IPS-11a (cell line): Measurements from ENCODE around the gene TRPV2.

ENCODE experiments used
- H3K4me3 ChIP-seq: one replicate; pipeline ENCODE4 v1.5.1; 2013; ENCODE audit warnings: low read depth, low read length, control low read depth

Gene TRPV2

GRCh38 chr17:16406742-16407674 lies 8.4 kb upstream of the TRPV2 start:
- peak overlapping the region; percentile 48 for H3K4me3 ChIP-seq

DNA sequence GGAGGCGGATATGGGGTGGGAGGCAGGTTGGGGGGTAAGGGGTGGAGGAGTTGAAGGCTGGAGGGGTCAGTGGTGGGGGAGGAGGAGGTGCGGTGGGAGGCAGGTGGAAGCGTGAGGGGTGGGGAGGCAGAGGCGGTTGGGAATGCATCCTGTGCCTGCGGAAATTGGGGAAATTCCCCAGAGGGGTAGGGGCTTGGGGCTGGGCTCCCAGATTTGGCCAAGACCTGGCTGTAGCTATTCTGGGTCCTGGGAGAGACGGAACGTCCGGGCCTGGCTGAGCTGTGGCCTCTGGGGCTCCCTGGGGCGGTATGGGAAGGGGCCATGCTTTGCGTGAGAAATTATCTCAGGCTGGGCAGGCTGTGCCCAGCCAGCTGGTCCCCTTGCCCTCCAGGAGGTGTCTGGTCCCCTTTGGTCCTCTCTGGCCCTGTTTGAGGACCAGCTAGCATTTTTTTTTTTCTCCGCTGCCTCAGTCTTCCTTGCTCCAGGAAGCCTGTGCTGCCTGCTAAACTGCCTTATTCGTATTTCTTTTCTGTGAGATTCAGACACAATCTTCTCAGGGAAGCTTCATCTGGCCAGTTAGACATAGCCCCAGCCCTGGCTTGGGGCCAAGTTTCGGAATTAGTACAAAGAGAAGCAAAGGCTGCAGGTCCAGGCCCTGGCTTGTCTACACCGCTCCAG lies 7.3 kb upstream of the TRPV2 start:
- no peak overlapping the region for H3K4me3 ChIP-seq

DNA sequence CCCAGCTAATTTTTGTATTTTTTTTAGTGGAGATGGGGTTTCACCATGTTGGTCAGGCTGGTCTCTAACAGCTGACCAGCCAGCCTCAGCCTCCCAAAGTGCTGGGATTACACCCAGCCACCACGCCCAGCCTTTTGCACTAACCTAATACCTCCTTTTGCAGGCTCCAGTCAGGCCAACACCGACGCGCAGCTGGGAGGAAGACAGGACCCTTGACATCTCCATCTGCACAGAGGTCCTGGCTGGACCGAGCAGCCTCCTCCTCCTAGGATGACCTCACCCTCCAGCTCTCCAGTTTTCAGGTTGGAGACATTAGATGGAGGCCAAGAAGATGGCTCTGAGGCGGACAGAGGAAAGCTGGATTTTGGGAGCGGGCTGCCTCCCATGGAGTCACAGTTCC lies 2.0 kb downstream of the TRPV2 start:
- no peak overlapping the region for H3K4me3 ChIP-seq

- no peak overlapping the region for H3K4me3 ChIP-seq
Observed at GRCh38 chr17:16417896-16418684, 2.7 kb downstream of the TRPV2 start.

DNA sequence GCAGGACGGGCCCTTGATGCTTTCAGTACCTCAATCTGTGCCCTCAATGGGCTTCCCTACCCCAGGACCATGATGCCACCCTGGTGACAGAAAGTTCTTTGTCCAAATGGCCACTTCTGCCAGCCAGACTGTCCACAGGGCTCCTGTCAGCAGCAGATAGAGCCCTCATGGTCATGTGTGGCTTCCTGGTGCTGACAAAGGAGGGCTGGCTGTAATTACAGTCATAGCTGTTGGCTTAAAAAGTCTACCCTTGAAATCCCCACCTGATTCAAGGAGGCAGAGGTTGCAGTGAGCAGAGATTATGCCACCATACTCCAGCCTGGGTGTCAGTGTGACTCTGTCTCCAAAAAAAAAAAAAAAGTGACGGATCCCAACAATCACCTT lies 3.3 kb downstream of the TRPV2 start:
- no peak overlapping the region for H3K4me3 ChIP-seq

DNA sequence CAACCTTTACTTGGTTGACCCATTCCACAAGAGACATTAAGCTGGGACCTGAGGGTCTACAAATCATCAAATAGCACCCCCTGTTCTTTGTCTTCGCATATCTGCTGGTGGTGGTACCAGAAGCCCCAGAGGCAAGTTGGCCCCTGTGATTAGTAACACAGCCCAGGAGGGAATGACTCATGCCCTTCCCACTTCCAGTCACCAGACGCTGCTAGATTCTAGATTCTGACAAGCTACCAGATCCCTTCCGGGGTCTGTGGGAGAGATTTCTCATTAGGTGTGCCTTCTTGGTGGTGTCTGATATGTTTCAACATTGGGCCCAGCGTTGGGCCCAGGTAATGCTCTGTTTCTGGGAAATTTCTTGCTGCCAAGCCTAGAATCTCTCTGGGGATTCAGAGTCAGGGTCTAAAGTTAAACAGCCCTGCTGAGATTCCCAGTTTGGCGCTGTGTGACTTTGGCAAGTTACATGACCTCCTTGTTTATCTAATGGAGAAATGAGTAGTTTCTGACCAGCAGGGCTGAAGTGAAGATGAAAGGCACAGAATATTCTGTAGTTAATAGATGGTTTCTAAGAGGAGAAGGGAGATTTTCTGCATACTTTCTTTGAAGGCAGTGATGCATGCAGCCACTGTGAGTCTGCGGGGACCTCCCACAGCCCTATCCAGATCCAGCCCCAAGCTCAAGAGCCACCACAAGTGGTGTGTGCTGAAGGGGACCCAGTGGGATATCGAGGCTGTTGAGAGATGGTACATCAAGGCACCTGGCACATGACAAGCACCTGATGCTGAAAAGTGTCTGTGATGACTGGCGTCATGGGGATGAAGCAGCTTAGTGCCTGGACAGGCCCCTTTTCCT lies 3.9 kb downstream of the TRPV2 start:
- H3K4me3 ChIP-seq = no peak overlapping the region

GRCh38 chr17:16419929-16420271 lies 4.5 kb downstream of the TRPV2 start:
- H3K4me3 ChIP-seq = no peak overlapping the region

GRCh38 chr17:16422416-16422815 lies 7.0 kb downstream of the TRPV2 start:
- H3K4me3 ChIP-seq = no peak overlapping the region

DNA sequence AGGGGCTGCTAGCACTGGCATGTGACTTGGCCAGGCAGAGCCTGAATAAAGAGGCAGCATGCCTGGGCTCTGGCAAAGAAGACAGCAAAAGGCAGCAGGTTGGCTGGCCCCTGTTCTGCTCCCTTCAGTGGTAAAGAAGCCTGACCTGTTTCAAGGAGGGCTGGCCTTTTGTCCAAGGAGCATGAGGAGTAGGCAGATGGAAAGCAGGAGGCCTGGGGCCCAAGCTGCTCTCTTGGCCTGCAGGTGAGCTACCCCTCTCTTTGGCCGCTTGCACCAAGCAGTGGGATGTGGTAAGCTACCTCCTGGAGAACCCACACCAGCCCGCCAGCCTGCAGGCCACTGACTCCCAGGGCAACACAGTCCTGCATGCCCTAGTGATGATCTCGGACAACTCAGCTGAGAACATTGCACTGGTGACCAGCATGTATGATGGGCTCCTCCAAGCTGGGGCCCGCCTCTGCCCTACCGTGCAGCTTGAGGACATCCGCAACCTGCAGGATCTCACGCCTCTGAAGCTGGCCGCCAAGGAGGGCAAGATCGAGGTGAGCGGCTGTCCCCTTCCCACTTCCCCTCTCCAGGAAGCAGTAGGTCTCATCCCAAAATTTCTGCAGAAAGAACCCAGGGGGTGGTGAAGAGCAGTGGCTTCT lies 8.0 kb downstream of the TRPV2 start:
- no peak overlapping the region for H3K4me3 ChIP-seq

- no peak overlapping the region for H3K4me3 ChIP-seq
Observed at GRCh38 chr17:16425202-16425601, 9.8 kb downstream of the TRPV2 start.

DNA sequence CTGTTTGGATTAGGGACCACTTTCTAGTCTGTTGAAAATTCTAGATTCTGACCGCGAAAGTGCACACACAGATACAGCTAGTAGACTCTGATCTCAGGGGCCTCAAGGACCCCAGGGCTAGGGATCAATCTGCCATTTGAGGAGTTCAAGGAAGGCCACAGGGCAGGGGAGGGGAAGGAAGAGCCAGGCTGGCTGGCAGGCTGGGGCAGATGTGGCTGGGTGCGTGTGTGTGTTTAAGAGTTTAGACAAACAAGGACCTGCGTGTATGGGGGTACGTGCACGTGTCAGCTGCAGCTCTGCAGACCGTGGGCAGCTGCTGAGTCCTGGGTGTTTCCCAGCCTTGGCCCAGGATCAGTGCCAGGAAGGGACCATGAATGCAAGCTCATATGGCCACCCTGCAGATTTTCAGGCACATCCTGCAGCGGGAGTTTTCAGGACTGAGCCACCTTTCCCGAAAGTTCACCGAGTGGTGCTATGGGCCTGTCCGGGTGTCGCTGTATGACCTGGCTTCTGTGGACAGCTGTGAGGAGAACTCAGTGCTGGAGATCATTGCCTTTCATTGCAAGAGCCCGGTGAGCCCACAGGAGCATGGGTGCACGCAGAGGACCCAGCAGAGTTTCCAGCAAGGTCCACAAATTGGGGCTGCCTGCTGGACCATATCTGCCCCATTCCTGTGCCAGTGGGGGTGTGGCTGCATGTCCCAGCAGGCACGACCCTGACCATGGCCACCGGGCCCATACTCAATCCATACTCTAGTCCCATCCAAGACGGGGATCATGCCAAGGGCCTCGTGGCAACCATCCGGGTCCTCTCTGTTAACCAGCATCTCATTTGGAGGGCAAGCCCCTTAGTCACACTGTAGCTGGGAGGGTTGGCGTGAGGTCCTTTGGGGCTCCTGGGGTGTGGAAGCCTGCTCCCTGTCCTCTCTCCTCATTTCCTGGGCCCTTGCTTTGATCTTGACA lies 10.6 kb downstream of the TRPV2 start:
- no peak overlapping the region for H3K4me3 ChIP-seq

DNA sequence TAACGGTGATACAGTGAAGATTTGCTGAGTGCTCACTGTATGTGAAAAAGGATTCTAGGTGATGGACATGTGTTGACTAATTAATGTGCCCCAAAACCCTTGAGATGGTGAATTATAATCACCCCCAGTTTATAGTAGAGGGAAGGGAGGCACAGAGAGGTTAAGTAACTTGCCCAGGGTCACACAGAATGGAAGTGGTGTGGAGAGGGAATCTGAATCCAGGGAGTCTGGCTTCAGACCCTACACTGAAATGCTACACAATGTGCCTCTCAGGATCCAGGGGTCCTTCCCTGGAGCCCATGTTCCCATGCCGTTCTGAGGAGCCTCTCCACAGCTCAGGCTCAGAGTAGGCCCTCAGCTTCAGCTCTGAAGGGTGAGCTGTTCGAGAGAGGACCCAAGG lies 11.6 kb downstream of the TRPV2 start:
- no peak overlapping the region for H3K4me3 ChIP-seq

- H3K4me3 ChIP-seq = no peak overlapping the region
Observed at GRCh38 chr17:16428098-16428882, 12.9 kb downstream of the TRPV2 start.

DNA sequence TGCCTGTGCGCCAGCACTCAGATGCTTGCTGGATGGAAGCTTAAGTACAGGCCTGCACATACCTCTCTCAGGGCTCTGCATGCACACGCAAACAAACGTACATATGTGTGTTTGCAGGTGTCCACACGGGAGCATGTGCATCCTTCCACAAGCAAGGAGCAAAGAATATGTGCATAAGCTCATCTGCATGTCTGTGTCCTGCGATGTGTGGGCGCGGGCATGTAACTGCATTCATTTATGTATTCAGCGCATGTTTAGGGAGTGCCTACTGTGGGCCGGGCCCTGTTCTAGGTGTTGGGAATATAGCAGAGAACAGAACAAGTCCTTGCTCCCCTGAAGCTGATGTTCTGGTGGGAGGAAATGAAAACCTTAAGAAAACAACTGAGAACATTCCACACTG lies 13.7 kb downstream of the TRPV2 start:
- no peak overlapping the region for H3K4me3 ChIP-seq

DNA sequence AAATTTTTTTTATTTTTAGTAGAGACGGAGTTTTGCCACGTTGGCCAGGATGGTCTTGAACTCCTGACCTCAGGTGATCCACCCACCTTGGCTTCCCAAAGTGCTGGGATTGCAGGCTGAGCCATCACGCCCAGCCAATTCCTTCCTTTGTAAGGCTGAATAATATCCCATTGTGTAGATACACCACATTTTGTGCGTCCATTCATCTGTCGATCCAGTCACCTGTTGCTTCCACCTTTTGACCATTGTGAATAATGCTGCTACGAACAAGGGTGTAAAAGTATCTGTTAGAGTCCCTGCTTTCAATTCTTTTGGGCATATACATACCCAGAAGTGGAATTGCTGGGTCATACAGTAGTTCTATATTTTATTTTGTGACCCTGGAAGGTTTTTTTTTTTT lies 15.3 kb downstream of the TRPV2 start:
- no peak overlapping the region for H3K4me3 ChIP-seq

- H3K4me3 ChIP-seq = no peak overlapping the region
Observed at GRCh38 chr17:16432017-16432416, 16.6 kb downstream of the TRPV2 start.

GRCh38 chr17:16433514-16433913 lies 18.1 kb downstream of the TRPV2 start:
- H3K4me3 ChIP-seq = no peak overlapping the region

- no peak overlapping the region for H3K4me3 ChIP-seq
Observed at GRCh38 chr17:16434662-16435061, 19.3 kb downstream of the TRPV2 start.
